DMS 273 treated with DMSO at 0.1 percent for 48 hours (cell line): ENCODE data around the gene CAPRIN1.

Experiments used
- DNase-seq: peaks from one replicate; lab custom pipeline; 2025; lab: John Stamatoyannopoulos, UW

The CAPRIN1 gene

DNA sequence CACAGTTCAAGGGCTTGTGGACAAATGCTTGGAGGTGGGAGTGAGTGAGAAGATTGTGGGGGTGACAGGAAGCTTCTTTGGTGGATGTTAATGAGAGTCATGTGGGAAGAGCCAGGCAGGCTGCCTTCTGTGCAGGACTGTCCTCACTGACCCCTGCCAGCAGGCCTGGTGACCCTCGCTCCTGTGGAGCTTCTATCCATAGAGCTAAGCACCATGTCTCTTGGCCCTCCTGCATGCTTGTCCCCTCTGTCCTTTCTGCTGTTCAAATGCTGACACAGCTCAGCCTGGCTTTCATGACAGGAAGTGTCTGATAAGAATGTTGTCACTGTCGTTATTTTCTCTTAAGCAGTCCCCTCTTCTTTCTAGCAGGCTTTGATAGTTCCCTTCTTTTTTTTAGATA lies 91.5 kb downstream of the CAPRIN1 start:
- no peak for DNase-seq

DNA sequence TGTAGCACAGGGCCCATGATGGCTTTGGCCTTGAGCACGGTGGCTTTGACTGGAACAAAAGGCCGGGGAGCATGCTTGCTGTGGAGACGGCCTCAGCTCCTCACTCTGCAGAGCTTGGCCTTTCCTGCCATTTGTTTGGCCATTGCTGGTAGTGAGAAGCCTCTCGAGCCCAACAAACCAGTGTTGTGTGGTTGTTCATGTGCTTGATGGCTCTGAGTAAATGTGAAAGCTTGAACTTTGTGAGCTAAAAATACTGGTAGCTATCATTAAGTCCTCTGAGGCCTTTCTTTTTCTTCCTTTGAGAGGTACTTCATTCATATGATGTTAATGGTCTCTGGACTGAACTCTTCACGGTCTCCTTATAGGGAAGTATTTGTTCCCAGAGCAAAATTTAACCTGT lies 93.5 kb downstream of the CAPRIN1 start:
- no peak for DNase-seq

DNA sequence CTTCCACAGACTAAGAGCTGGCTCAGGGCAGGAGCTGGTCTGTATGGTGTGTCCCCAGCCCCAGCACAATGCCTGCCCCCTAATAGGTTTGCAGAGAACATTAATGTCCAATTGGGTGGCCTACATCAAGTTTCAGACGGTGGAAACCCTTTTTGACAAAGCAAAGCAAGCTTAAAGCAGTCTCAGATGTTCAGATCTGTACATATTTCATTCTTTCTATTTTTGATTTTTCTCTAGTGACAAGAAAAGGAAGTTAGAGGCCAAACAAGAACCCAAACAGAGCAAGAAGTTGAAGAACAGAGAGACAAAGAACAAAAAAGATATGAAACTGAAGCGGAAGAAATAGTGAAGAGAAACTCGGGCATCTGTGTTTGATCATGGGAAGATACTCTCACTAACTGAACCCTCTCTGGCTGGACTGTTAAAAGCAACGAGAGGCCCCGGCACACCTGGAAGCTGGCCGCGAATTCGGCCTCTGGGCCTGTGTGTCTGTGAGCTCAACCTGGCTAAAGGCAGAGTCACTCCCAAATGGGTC lies 94.4 kb downstream of the CAPRIN1 start:
- DNase-seq: no peak

DNA sequence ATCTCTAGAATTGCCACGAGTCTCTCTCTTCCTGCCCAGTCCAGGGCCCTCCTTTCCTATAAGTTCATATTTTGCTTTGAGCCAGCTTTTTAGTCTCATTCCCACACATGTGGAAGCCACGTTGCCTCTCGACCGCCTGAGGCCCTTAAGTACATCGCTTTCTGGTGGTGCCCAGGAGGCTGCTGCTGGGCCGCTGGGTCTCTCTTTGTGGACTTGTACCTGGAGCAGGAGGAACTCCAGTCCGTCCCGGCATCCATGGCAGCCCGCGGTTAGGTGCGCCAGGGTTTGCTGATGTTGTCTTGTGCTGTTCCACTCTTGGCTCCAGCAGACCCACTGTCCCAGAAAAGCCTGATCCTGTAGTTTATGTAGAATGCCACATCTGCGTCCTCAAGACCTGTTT lies 94.9 kb downstream of the CAPRIN1 start:
- no peak for DNase-seq

DNA sequence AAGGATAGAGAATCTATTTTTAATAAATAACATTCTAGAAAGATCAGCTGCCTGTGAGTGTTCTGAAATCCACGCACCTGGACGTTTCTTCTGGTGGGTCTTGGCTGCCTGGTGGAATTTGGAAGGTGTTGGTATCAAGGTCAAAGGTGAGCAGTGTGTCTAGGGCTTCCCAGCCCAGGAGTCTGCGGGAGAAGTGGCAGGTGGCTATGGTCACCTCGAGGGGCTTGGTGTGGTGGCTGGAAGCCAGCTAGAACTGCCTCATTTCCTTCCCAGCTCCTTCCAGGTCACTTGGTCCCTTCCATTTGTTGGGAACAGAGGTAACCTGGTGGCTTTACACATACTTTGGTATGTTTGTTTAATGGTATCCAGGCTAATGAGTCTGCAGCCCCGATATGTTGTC lies 95.3 kb downstream of the CAPRIN1 start:
- DNase-seq: no peak

DNA sequence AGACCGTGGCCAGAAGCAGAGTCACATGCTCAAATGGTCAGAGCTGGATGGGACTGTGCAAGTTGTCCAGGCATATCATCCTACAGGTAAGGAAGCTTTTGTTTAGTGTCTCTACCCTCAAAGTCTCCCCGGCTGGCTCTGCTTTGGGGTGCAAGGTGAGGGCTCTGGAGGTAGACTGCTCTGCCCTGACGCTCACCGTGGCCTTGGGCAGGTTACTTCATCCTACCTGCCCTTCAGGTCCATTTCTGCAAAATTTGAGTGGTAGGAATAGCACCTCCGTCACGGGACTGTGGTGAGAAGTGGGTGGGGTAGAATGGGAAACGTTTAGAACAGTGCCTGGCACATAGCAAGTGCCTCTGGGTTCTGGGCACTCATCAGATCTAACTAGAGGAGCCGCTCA lies 96.0 kb downstream of the CAPRIN1 start:
- DNase-seq: no peak

DNA sequence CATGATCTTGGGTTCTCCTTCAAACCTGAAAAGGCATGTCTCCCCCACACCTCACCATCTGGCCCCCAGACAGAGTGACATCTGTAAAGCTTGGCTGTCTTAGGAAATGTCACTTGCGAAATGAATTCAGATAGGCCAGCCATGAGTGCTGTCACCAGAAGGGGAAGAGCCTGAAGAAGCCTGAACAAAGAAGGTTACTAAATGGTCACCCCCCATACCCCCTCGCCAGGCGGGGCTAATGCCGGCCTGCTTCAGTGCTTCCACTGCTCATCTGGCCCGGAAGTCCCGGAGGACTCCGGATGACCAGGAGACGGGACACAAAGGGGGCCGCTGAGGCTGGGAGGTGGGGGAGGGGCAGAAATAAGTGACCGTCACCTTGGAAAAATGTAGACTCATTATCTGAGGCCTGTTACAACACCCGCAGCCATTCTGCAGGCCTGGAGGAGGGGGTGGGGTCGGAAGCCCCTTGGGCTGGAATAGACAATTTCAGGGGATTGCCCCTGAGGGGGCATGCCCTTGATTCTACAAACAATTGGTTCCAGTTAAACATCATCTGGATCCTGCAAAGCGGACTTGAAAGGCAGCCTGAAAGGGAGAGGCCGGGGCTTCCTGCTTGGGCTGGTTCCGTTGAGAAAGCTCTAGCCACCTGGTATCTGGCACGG lies 97.1 kb downstream of the CAPRIN1 start:
- DNase-seq: no peak

DNA sequence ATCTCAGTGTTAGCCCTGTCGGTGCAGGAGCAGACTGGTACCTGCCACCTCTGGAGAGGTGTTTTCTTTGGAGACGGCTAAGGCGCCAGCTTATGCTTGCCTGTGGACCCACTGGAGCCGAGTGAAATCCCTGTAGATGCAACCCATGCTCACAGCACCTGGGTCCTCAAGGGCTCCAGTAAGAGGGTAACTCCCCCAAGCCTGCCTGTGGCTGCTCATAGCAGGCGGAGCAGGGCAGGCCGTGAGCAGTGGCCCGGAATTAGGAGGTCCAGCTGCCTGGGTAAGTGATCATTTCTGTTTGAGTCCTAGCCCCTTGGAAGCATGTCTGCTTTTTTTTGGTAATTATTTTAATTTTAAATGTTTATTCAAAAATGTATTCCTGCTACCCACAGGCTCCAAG lies 97.7 kb downstream of the CAPRIN1 start:
- no peak for DNase-seq

DNA sequence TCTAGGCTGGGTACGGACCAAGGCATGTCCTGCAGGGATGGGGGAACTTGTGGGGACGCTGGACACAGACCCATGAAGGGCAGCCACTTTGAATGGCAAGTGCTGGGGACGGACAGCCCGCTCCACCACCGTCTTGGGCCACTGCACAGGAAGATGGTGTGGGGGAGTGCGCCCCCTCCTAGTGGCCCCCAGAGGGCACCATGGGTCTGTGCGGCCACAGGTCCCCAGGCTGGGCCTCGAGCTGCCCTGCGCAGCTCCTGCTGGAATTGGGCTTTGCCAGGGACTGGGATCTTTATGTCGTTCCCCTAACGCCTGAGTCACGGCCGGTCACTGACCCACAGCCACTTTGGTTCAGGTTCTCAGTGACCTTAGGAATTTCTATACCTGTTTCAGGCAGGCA lies 98.3 kb downstream of the CAPRIN1 start:
- no peak for DNase-seq

DNA sequence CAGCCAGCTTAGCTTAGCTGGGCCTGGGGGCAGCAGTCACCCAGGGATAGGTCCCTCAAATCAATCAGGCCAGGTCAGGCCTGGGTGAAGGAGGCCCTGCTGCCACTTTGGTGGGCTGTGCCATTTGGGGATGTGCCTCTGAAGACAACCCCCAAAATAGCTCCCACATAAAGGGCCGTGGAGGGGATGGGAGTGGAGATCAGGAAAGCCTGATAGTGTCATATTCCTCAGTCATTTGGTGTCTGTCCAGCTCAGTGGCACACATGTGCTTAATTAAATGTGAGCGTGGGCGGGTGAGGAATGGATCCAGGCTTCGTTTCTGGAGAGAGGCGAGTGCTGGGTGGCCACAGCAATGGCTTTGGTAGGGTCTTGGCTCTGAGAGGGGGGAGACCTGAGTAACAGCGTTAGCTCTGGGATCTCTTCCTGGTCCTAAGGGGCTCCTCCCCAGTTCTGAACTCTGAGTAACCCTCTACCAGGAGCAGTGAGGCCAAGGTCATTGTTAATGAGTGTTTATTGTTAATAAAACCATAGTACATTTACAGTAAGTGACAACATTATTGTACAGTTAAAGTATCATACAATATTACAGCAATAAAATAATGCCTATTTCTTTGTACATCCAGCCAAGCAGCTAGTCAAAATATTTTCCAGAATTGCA lies 99.1 kb downstream of the CAPRIN1 start:
- no peak for DNase-seq
